Prostate gland (tissue), 2 donors: ENCODE data around the gene LRP3.

ENCODE experiments used
- CTCF ChIP-seq, 4 experiments: fragments of 200-600 bp in 2 of 4; fragments of 450-650 bp in 2 of 4; sonication (generic) in 2 of 4; IDR thresholded peaks; 1 replicate in 3 of 4; 2 replicates in 1 of 4; pipeline ENCODE4 v1.5.1; 2016 to 2019; ENCODE audit warnings: antibody characterized with exemption in 4 of 4, mild to moderate bottlenecking in 2 of 4, moderate library complexity in 2 of 4
- POLR2A ChIP-seq: fragments of 450-650 bp; IDR thresholded peaks from one replicate; pipeline ENCODE4 v1.6.1; 2016; ENCODE audit warnings: antibody characterized with exemption, mild to moderate bottlenecking
- POLR2AphosphoS5 ChIP-seq: sonication (generic); formaldehyde crosslinking; IDR thresholded peaks from one replicate; pipeline ENCODE4 v1.6.1; 2017; ENCODE audit warnings: antibody characterized with exemption

DNA sequence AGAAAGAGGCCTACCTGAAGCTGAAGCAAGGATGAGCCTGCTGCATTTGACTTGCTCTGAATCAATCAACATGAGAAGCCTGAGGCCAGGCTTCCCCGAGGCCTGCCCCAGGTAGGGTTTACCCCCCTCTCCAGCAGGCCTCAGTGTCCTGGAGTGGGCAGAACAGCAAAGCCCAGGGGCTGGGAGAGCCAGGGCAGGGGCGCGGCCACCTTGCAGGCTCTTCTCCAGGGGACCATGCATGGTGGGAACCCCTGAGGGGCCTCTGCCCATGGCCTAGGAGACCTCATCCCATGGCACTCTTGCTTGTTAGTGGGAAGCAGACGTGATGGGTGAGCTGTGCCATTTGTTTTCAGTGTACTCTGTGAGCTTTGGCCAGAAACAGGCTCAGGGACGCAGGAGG is 19.9 kb upstream of the LRP3 start:
- TF ChIP-seq CTCF (IDR thresholded peaks at IDR 0.05) = no peak
- TF ChIP-seq POLR2A = no peak
- TF ChIP-seq POLR2AphosphoS5 = no peak
